ENCODE measurements around the gene MGAT4A. TPM values are rescaled to one million over a fixed set of nuclear protein-coding genes. Genes with fewer than 3 reads are reported as not detected.

Gene MGAT4A
- total and polyA plus RNA-seq, 2 of the 13 experiments (the other 11 are each of a cell fraction or from before 2014, with no cell fraction given): 47.2 to 90.9 TPM

DNA sequence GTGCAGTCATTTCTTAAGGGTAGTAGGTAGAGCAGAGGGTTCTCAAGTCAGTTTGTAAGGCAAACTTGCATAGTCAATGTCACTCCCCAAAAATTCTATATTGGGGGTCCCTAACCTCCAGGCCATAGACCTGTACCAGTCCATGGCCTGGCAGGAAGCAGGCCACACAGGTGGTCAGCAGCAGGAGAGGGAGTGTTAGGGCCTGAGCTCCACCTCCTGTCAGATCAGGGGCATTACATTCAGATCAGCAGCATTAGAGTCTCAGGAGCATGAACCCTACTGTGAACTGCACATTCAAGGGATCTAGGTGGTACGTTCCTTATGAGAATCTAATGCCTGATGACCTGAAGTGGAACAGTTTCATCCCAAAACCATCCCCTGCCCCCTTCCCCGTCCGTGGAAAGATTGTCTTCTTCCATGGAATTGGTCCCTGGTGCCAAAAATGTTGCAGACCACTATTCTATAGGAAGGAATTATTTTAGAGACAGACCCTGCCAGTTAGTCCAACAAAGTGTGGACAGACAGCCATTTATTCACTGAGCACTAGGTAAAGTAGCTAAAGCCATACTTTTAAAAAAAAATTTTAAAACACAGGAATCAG, 129.3 kb downstream of the MGAT4A start (continued):
- TF ChIP-seq, protein P1, sequence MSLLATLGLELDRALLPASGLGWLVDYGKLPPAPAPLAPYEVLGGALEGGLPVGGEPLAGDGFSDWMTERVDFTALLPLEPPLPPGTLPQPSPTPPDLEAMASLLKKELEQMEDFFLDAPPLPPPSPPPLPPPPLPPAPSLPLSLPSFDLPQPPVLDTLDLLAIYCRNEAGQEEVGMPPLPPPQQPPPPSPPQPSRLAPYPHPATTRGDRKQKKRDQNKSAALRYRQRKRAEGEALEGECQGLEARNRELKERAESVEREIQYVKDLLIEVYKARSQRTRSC (CRISPR knock-in tag; IDR thresholded peaks at IDR 0.05; ENCODE audit: low read depth): no peak
- TF ChIP-seq ZNF614 (CRISPR knock-in tag; IDR thresholded peaks at IDR 0.05; ENCODE audit: borderline replicate concordance) (no peak), CEBPG (CRISPR knock-in tag; IDR thresholded peaks at IDR 0.05) (0 out of 2 replicates have a peak, but pooled peaks have one; percentile 19), MXD4 (CRISPR knock-in tag; IDR thresholded peaks at IDR 0.05) (no peak), GFI1 (CRISPR knock-in tag; IDR thresholded peaks at IDR 0.05; ENCODE audit: borderline replicate concordance) (no peak), TCF7L2 (IDR thresholded peaks at IDR 0.05; ENCODE audit: low read depth, low read length) (no peak), ZNF354B (CRISPR knock-in tag; IDR thresholded peaks at IDR 0.05) (no peak), NR1H2 (CRISPR knock-in tag; IDR thresholded peaks at IDR 0.05; ENCODE audit: borderline replicate concordance, low read depth) (no peak), TCF12 (IDR thresholded peaks at IDR 0.05) (no peak), TCF12 (CRISPR knock-in tag; IDR thresholded peaks at IDR 0.05) (no peak), ISL2 (CRISPR knock-in tag; IDR thresholded peaks at IDR 0.05) (no peak), MIER3 (CRISPR knock-in tag; IDR thresholded peaks at IDR 0.05; ENCODE audit: borderline replicate concordance) (peak; percentile 43; the same call in 1 of the 2 replicates), TOE1 (CRISPR knock-in tag; IDR thresholded peaks at IDR 0.05) (no peak), ZNF556 (CRISPR knock-in tag; IDR thresholded peaks at IDR 0.05; ENCODE audit: borderline replicate concordance) (no peak), ZNF569 (CRISPR knock-in tag; IDR thresholded peaks at IDR 0.05; ENCODE audit: borderline replicate concordance) (no peak), ZNF749 (CRISPR knock-in tag; IDR thresholded peaks at IDR 0.05; ENCODE audit: borderline replicate concordance) (no peak), ZNF510 (CRISPR knock-in tag; IDR thresholded peaks at IDR 0.05; ENCODE audit: low read depth) (no peak), SALL1 (CRISPR knock-in tag; IDR thresholded peaks at IDR 0.05) (peak; percentile 41; the same call in 1 of the 2 replicates), ZNF329 (CRISPR knock-in tag; IDR thresholded peaks at IDR 0.05; ENCODE audit: low read depth) (no peak), ZNF577 (CRISPR knock-in tag; IDR thresholded peaks at IDR 0.05; ENCODE audit: borderline replicate concordance, low read depth) (no peak), PBX2 (CRISPR knock-in tag; IDR thresholded peaks at IDR 0.05) (no peak)
- TF ChIP-seq, protein P2, sequence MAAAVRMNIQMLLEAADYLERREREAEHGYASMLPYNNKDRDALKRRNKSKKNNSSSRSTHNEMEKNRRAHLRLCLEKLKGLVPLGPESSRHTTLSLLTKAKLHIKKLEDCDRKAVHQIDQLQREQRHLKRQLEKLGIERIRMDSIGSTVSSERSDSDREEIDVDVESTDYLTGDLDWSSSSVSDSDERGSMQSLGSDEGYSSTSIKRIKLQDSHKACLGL (CRISPR knock-in tag; IDR thresholded peaks at IDR 0.05): no peak
- TF ChIP-seq, protein P3, sequence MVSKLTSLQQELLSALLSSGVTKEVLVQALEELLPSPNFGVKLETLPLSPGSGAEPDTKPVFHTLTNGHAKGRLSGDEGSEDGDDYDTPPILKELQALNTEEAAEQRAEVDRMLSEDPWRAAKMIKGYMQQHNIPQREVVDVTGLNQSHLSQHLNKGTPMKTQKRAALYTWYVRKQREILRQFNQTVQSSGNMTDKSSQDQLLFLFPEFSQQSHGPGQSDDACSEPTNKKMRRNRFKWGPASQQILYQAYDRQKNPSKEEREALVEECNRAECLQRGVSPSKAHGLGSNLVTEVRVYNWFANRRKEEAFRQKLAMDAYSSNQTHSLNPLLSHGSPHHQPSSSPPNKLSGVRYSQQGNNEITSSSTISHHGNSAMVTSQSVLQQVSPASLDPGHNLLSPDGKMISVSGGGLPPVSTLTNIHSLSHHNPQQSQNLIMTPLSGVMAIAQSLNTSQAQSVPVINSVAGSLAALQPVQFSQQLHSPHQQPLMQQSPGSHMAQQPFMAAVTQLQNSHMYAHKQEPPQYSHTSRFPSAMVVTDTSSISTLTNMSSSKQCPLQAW (CRISPR knock-in tag; IDR thresholded peaks at IDR 0.05): peak; percentile 69
